Measurements from ENCODE around the gene LIPK. TPM values are rescaled to one million over a fixed set of nuclear protein-coding genes. Genes with fewer than 3 reads are reported as not detected.

Gene LIPK
- total and polyA plus RNA-seq, 2 of the 13 experiments (the other 11 are each of a cell fraction or from before 2014, with no cell fraction given), result not detected

DNA sequence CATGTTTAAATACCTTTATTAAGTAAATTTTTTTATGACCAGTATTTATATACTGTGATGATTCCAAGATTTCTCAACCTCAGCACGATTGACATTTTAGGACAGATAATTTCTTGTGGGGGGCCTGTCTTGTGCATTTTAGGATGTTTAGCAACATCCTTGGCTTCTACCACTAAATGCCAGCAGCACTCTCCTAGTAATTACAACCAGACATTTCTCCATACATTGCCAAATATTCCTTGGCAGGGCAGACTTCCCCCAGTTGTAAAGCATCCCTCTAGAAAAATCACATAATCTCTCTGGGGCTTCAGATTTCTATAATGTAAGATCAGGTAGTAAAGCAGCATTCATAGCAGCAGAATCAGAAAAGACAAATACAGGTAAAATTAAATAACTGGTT lies 88.7 kb downstream of the LIPK start:
- Histone ChIP-seq H3K36me3 (replicated peaks in 1 of 2; ENCODE audit: control insufficient read depth in 1 of 2, insufficient read depth in 2 of 2, low read length in 2 of 2) (no peaks in the 10 kb centered on the region), H3K4me1 (ENCODE audit: insufficient read depth, low read length) (no peaks in the 10 kb centered on the region), H3K27me3 (ENCODE audit: control insufficient read depth in 1 of 2, insufficient read depth in 2 of 2, low read length in 2 of 2) (no peaks in the 10 kb centered on the region), H2AFZ (ENCODE audit: low read length) (no peak overlapping the region), H3K27ac (ENCODE audit: extremely low read length, insufficient read depth, low read length) (no peak overlapping the region), H3K9ac (ENCODE audit: insufficient read depth, low read depth, low read length) (no peak overlapping the region), H3K4me2 (ENCODE audit: low read depth, low read length) (no peak overlapping the region), H3K79me2 (ENCODE audit: insufficient read depth, low read length) (no peaks in the 10 kb centered on the region), H3K4me3 (replicated peaks in 1 of 3; ENCODE audit: insufficient read depth in 1 of 3, low read depth in 2 of 3, low read length in 3 of 3) (no peak overlapping the region), H4K20me1 (ENCODE audit: insufficient read depth, low read length) (no peaks in the 10 kb centered on the region), H3K9me3 (ENCODE audit: low read length) (no peaks in the 10 kb centered on the region)
- in situ Hi-C loops (cut with HindIII; ENCODE audit: extremely low pct_ligation_motif_present, low pct_unique_long_range_greater_than_20kb), result no loop called here
- ATAC-seq, result no peak
- intact Hi-C loops (cut with micrococcal nuclease; ENCODE audit: unreplicated experiment), result no loop called here
- ChIA-PET CTCF (ENCODE audit: low intra/inter-chr PET ratio, low total read pairs) (no interaction called here), POLR2A (no interaction called here)
- no peak for FAIRE-seq
- no peak for DNase-seq (ENCODE audit: low spot score)
- no TSS peak for BruUV-seq (replicated peaks)
- 4% methylated on average over 1 of the region's 1 CpG for WGBS (ENCODE audit: low lambda C conversion rate)
- TF ChIP-seq CCAR2 (optimal IDR thresholded peaks at IDR 0.05; ENCODE audit: low read depth, low read length), result no peak
- TF ChIP-seq, protein P1, sequence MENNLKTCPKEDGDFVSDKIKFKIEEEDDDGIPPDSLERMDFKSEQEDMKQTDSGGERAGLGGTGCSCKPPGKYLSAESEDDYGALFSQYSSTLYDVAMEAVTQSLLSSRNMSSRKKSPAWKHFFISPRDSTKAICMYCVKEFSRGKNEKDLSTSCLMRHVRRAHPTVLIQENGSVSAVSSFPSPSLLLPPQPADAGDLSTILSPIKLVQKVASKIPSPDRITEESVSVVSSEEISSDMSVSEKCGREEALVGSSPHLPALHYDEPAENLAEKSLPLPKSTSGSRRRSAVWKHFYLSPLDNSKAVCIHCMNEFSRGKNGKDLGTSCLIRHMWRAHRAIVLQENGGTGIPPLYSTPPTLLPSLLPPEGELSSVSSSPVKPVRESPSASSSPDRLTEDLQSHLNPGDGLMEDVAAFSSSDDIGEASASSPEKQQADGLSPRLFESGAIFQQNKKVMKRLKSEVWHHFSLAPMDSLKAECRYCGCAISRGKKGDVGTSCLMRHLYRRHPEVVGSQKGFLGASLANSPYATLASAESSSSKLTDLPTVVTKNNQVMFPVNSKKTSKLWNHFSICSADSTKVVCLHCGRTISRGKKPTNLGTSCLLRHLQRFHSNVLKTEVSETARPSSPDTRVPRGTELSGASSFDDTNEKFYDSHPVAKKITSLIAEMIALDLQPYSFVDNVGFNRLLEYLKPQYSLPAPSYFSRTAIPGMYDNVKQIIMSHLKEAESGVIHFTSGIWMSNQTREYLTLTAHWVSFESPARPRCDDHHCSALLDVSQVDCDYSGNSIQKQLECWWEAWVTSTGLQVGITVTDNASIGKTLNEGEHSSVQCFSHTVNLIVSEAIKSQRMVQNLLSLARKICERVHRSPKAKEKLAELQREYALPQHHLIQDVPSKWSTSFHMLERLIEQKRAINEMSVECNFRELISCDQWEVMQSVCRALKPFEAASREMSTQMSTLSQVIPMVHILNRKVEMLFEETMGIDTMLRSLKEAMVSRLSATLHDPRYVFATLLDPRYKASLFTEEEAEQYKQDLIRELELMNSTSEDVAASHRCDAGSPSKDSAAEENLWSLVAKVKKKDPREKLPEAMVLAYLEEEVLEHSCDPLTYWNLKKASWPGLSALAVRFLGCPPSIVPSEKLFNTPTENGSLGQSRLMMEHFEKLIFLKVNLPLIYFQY (CRISPR knock-in tag; IDR thresholded peaks at IDR 0.05; ENCODE audit: borderline replicate concordance), result no peak
- TF ChIP-seq ZNF143 (CRISPR knock-in tag; IDR thresholded peaks at IDR 0.05), result no peak
- TF ChIP-seq, protein P2, sequence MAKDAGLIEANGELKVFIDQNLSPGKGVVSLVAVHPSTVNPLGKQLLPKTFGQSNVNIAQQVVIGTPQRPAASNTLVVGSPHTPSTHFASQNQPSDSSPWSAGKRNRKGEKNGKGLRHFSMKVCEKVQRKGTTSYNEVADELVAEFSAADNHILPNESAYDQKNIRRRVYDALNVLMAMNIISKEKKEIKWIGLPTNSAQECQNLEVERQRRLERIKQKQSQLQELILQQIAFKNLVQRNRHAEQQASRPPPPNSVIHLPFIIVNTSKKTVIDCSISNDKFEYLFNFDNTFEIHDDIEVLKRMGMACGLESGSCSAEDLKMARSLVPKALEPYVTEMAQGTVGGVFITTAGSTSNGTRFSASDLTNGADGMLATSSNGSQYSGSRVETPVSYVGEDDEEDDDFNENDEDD (CRISPR knock-in tag; IDR thresholded peaks at IDR 0.05; ENCODE audit: borderline replicate concordance), result no peak
- TF ChIP-seq, protein P3, sequence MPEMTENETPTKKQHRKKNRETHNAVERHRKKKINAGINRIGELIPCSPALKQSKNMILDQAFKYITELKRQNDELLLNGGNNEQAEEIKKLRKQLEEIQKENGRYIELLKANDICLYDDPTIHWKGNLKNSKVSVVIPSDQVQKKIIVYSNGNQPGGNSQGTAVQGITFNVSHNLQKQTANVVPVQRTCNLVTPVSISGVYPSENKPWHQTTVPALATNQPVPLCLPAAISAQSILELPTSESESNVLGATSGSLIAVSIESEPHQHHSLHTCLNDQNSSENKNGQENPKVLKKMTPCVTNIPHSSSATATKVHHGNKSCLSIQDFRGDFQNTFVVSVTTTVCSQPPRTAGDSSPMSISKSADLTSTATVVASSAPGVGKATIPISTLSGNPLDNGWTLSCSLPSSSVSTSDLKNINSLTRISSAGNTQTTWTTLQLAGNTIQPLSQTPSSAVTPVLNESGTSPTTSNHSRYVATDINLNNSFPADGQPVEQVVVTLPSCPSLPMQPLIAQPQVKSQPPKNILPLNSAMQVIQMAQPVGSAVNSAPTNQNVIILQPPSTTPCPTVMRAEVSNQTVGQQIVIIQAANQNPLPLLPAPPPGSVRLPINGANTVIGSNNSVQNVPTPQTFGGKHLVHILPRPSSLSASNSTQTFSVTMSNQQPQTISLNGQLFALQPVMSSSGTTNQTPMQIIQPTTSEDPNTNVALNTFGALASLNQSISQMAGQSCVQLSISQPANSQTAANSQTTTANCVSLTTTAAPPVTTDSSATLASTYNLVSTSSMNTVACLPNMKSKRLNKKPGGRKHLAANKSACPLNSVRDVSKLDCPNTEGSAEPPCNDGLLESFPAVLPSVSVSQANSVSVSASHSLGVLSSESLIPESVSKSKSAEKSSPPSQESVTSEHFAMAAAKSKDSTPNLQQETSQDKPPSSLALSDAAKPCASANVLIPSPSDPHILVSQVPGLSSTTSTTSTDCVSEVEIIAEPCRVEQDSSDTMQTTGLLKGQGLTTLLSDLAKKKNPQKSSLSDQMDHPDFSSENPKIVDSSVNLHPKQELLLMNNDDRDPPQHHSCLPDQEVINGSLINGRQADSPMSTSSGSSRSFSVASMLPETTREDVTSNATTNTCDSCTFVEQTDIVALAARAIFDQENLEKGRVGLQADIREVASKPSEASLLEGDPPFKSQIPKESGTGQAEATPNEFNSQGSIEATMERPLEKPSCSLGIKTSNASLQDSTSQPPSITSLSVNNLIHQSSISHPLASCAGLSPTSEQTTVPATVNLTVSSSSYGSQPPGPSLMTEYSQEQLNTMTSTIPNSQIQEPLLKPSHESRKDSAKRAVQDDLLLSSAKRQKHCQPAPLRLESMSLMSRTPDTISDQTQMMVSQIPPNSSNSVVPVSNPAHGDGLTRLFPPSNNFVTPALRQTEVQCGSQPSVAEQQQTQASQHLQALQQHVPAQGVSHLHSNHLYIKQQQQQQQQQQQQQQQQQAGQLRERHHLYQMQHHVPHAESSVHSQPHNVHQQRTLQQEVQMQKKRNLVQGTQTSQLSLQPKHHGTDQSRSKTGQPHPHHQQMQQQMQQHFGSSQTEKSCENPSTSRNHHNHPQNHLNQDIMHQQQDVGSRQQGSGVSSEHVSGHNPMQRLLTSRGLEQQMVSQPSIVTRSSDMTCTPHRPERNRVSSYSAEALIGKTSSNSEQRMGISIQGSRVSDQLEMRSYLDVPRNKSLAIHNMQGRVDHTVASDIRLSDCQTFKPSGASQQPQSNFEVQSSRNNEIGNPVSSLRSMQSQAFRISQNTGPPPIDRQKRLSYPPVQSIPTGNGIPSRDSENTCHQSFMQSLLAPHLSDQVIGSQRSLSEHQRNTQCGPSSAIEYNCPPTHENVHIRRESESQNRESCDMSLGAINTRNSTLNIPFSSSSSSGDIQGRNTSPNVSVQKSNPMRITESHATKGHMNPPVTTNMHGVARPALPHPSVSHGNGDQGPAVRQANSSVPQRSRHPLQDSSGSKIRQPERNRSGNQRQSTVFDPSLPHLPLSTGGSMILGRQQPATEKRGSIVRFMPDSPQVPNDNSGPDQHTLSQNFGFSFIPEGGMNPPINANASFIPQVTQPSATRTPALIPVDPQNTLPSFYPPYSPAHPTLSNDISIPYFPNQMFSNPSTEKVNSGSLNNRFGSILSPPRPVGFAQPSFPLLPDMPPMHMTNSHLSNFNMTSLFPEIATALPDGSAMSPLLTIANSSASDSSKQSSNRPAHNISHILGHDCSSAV (CRISPR knock-in tag; IDR thresholded peaks at IDR 0.05; ENCODE audit: borderline replicate concordance), result no peak
- no peak for TF ChIP-seq ZNF674 (CRISPR knock-in tag; IDR thresholded peaks at IDR 0.05; ENCODE audit: low read depth)
- TF ChIP-seq ZSCAN29 (CRISPR knock-in tag; conservative IDR thresholded peaks at IDR 0.05), result no peak
- TF ChIP-seq, protein P4, sequence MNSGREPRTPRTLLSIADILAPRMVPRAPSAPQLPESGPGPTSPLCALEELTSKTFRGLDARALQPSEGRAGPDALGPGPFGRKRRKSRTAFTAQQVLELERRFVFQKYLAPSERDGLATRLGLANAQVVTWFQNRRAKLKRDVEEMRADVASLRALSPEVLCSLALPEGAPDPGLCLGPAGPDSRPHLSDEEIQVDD (CRISPR knock-in tag; IDR thresholded peaks at IDR 0.05; ENCODE audit: borderline replicate concordance), result no peak

Data from HepG2 (cell line).